Myocyte (in vitro differentiated cells): ENCODE results near the gene GPC2. TPM values are rescaled to one million over a fixed set of nuclear protein-coding genes. Genes with fewer than 3 reads are reported as not detected.
"Not testable (repeated sequence)": the region's sequence is repeated elsewhere in the genome, so short reads cannot be mapped to it uniquely, and the experiment has no call there.

Experiments used
- DNase-seq: peaks from one replicate; pipeline ENCODE4 v3.0.0-alpha.2; 2012; ENCODE audit warnings: low read depth
- polyA plus RNA-seq: library from polyadenylated mRNA; unstranded; fragments of >200 nt; gene quantifications from one replicate; pipeline ENCODE4 v1.2.1, GENCODE V29; 2012; ENCODE audit warnings: missing spikeins
- total RNA-seq: library from RNA; depleted of rRNA; stranded (reverse); fragments of >200 nt; gene quantifications from 2 replicates; pipeline ENCODE4 v1.2.3, GENCODE V29; 2014

GPC2 gene
- 60.4 and 65.3 TPM in 2 replicates for total RNA-seq
- polyA plus RNA-seq: 30.4 TPM

DNA sequence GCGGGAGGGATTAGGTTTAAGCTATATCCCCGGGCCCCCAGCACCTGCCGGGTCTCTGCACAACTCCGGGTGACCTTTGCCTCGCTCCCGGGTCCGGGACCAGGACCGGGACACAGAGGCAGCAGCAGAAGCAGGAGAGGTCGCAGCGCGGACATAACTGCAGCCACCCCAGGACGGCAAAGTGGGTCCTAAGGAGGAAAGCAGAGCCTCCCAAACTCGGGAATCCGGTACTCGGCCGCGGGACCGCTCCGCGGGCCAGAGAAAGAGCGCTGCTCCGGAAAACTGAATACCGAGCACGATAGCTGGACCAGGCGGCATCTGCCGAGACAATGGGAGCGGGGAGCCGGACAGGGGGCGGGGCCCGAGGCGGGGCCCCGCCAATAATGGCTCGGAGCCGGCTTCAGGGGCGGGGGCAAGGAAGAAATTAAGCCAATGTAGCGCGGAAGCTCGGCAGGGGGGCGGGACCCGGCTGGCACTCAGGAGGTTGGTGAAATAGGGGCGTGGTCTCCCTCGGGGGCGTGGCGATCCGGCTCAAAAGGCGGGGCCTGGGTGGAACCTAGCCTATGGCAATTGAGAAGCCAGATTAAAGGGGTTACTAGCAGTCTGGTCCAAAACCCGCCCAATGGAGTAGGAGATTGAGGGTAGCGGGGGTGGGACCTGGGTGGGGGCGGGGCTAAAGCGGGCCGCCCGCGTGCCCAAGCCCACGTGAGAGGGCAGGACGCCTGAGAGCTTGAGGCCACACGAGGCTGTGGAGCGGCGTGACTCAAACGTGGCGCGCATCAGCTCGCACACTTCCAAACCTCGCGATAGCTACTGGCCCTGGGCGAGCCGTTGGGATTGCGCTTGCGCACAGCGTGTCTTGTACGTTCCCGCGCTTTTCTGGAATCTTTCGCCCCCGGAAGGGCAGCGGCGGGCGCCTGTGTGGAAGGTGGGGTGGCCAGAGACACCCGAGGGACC lies at the start of gene GPC2, which contains the start of gene STAG3:
GPC2 (minus strand) TSS at position 337 of the 957 bp plus-strand sequence; CDS start at position 155, 182 bp downstream.
STAG3 (plus strand) TSS at position 874 of the 957 bp plus-strand sequence. CDS start 2,639 bp downstream, outside the sequence.
- DNase-seq: peak; percentile 99

- not testable (repeated sequence) for DNase-seq
Observed at GRCh38 chr7:100224891-100225290, 47.7 kb upstream of the GPC2 start.

DNA sequence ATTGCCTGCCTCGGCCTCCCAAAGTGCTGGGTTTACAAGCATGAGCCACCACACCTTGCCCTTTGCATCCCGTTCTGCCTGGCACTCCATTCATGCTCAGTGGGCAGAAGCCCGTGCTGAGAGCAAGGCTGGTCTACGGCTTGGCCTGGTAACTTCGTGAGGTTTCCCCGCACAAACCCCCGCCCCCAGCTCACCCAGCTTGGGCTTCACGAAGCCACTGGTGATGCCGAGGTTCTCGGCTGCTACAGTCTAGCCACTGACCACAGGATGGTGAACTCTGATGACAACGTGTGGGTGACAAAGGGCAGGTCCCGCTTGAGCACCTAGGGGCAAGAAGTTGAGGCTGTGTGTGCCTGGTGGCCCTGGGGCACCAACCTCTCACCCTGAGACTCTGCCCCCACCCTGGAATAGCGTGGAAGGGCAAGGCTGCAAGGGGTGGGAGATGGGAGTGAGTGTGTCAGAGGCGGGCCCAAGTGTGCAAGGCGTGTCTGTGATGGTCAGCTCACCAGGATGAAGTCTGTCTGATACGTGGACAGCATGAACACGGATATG lies 46.3 kb upstream of the GPC2 start:
- DNase-seq: not testable (repeated sequence)

DNA sequence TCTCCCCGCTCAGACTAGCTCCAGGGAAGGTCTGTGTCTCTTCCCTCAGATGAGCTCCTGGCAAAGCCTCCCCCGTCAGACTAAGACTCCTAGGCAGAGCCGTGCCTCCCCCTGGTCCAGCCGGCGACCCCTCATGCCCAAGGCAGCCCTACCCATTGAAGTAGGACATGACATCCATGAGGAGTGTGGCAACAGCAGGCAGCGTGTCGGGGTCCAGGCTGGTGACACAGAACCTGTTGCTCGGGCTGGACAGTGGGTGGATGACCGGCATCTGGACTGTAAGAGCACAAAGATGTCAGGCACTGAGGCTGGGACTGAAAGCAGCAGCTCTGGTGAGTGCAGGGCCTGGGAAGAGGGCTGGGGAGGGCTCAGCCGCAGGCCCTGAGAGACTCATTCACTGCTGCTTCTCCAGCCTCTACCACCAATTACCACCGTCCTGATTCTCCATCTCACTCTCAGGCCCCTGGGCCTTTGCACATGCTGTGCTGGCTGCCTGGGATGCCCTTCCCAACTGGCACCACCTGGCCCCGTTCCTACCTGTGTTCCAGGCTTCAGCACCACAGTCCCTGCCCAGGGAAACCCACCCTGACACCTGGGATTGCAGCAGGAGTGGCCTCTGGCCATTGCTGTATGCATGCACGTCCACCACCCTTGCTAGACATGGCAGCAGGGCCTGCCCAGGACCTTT lies 45.4 kb upstream of the GPC2 start:
- no peak for DNase-seq

DNA sequence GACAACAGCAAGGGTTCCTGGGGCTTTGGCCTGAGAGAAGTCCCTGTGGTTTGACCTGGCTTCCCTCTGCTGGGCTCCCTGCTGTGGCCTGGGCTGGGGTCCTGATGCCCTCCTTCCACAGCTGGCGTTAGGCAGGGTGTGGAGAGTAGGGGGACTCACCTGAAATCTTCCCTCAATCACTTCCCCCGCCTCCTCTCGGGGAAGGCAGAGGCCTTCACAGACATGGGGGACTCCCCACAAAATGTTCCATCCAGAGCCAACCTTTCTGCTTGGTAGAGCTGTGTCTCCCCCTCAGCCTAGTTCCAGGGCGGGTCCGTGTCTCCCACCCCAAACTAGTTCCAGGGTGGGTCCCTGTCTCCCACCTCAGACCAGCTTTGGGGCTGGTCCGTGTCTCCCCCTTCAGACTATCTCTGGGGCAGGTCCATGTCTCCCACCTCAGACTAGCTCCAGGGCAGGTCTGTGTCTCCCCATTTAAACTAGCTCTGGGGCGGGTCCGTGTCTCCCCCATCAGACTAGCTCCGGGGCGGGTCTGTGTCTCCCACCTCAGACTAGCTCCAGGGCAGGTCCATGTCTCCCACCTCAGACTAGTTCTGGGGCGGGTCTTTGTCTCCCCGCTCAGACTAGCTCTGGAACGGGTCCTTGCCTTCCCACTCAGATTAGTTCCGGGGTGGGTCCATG lies 44.7 kb upstream of the GPC2 start:
- no peak for DNase-seq

DNA sequence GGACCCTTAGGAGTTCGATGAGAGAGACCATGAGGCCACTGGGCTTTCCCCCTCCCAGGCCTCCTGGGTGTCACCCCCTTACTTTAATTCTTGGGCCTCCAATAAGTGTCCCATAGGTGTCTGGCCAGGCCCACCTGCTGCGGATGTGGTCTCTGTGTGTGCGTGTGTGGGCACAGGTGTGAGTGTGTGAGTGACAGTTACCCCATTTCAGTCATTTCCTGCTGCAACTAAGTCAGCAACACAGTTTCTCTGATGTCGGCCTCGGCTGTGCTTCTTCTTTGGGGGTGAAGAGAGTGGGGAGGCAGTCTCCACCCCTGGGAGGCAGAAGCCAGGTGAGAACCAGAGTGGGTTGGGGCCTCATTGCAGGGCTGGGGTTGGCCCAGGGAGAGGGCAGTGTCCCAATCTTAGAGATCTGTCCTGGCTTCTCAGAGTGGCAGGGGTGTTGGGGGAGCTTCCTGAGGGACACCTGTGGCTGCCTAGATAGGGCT lies 44.1 kb upstream of the GPC2 start:
- no peak for DNase-seq

- DNase-seq: no peak
Observed at GRCh38 chr7:100220586-100221230, 43.5 kb upstream of the GPC2 start.

DNA sequence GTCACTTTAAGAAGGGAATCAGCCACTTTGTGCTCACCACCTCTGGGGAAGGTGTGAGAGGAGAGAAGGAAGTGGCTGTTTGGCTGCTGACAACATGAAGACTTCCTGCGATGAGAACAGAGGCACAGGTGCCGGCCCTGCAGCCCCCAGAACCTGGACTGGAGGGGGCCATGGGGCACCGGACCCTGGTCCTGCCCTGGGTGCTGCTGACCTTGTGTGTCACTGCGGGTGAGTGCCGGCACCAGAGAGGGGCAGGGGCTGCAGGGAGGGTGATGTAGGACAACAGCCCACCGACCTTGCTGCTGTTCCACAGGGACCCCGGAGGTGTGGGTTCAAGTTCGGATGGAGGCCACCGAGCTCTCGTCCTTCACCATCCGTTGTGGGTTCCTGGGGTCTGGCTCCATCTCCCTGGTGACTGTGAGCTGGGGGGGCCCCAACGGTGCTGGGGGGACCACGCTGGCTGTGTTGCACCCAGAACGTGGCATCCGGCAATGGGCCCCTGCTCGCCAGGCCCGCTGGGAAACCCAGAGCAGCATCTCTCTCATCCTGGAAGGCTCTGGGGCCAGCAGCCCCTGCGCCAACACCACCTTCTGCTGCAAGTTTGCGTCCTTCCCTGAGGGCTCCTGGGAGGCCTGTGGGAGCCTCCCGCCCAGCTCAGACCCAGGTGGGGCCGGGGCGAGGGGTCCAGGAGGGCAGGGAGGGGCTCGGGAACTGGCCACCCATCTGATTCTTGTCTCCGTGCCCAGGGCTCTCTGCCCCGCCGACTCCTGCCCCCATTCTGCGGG lies 42.8 kb upstream of the GPC2 start, which contains the start of gene PVRIG:
PVRIG (plus strand) TSS at position 149 of the 785 bp plus-strand sequence; CDS start at position 171, 22 bp downstream.
- DNase-seq: not testable (repeated sequence)

- no peak for DNase-seq
Observed at GRCh38 chr7:100219271-100219737, 42.1 kb upstream of the GPC2 start.

DNA sequence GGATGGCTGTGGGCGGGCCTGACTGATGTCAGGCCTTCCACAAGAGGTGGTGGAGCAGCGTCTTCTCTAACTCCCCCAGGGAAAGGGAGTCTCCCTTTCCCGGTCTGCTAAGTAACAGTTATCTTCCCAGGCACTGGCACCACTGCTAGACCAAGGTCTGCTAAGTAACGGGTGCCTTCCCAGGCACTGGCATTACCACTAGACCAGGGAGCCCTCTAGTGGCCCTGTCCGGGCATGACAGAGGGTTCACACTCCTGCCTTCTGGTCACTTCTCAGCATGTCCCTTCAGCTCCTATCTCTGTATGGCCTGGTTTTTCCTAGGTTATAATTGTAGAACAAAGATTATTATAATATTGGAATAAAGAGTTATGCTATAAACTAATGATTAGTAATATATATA lies 40.8 kb upstream of the GPC2 start:
- DNase-seq: not testable (repeated sequence)

- no peak for DNase-seq
Observed at GRCh38 chr7:100215895-100216294, 38.7 kb upstream of the GPC2 start.

- not testable (repeated sequence) for DNase-seq
Observed at GRCh38 chr7:100214356-100214755, 37.2 kb upstream of the GPC2 start.

- DNase-seq: no peak
Observed at GRCh38 chr7:100213672-100214071, 36.5 kb upstream of the GPC2 start.

DNA sequence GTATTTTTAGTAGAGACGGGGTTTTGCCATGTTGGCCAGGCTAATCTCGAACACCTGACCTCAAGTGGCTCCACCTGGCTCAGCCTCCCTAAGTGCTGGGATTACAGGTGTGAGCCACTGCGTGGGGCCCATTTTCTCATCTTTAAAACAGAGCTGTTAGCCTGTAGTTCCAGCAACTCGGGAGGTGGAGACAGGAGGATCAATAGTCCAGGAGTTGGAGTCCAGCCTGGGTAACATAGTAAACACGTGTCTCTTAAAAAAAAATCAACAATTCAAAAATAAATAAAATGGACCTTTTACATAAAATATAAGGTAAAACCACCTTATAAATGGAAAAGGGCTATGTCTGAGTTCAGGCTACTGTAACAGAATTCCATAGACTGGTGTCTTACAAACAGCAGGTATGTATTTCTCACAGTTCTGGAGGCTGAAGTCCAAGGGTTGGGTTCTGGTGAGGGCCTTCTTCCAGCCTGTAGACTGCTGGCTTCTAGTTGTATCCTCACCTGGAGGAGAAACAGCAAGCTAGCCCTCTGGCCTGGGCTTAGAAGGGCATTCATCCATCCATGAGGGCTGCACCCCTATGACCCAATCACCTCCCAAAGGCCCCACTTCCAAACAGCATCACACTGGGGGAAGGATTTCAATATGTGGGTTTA lies 35.6 kb upstream of the GPC2 start:
- no peak for DNase-seq

DNA sequence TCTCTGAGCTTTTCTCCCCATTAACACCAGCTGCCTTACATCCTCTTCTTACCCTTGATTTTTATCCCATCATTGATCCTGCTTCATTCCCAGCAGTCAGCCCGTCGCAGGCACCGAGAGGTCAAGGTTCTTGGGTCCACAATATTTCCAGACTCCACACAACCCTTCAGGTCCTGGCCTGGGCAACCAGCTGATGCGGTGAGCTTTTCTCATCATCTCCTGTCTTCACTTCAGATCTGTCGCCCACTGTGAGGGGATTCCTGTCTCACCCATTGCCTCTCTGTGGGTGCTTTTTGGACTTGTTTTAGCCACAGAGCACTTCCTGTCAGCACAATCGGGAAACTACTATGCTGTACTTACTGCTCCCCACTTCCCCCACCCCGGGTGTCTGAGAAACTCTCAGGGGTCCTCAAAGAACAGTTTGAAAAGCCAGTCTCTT lies 34.2 kb upstream of the GPC2 start:
- no peak for DNase-seq

DNA sequence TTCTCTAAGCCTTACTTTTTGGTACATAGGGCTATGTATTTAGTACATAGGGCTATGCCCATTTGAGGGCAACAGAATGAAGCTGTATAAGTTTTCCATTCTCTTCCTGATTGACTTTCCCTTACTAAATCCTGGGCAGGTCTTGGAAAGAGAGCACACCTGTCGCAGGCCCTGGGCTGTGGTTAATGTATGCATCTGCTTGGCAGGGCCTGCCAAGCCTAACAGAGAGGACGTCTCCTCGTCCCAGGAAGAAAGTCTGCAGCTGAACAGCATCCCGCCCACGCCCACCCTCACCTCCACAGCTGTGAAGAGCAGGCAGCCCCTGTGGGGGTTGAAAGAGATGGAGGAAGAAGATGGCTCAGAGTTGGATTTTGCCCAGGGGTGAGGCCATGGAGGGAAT lies 33.6 kb upstream of the GPC2 start:
- no peak for DNase-seq

DNA sequence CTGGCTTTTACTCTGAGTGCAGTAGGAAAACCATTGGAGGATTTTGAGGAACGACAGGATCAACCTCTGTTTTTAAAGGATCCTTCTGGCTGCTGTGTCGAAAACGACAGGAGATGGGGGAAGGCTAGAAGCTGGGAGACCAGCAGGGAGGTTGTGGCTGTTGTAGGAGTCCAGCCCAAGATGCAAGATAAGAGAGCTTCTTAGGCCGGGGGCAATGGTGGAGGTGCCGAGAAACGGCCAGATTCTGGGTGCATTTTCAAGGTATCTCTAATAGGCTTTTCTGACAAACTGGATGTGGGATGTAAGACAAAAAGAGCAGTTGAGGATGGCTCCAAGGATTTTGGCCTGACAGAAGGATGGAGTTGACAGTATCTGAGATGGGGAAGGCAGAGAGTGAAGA lies 32.3 kb upstream of the GPC2 start:
- DNase-seq: no peak

DNA sequence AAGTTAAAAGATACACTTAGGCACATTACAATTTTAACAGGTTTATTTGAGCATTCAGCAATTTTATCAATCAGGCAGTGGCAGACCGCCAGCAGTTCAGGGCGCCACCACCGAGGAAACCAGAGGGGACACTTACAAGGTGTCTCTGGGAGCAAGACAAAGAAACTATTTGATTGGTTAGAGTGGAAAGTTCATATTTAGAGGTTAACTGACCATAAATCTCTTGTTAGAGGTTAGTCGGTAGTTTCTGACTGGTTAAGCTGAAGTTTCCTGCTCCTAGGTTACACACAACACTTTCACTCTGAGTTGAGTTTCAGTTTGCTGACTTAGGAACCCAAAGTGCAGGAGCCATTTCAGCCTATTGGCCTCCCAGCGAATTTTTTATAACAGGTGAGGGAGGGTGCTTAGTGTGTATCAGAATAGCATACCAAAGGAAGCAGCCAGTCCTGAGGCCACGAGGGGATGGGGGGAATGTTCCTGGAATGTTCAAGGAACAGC lies 31.8 kb upstream of the GPC2 start:
- DNase-seq: no peak

- DNase-seq: no peak
Observed at GRCh38 chr7:100204454-100204853, 27.3 kb upstream of the GPC2 start.
